HepG2 (cell line): Measurements from ENCODE around the gene MRNIP. TPM values are rescaled to one million over a fixed set of nuclear protein-coding genes. Genes with fewer than 3 reads are reported as not detected.
A peak's percentile ranks its signal among the peaks of the same experiment; 100 is the strongest.

ENCODE experiments used
- ARHGAP35 ChIP-seq: sonication (generic); formaldehyde crosslinking; IDR thresholded peaks from 2 replicates; pipeline ENCODE4 v1.9.0; 2022; ENCODE audit warnings: mild to moderate bottlenecking, inconsistent platforms, moderate library complexity, missing genetic modification reagents, borderline replicate concordance
- HNRNPK ChIP-seq: fragments of 200-400 bp; formaldehyde crosslinking; IDR thresholded peaks from 2 replicates; pipeline ENCODE4 v1.6.1; 2018; ENCODE audit warnings: low read length, low read depth, moderate library complexity, mild to moderate bottlenecking; ENCODE audit not compliant: poor library complexity, severe bottlenecking
- IRF9 ChIP-seq: sonication (generic); formaldehyde crosslinking; IDR thresholded peaks from 2 replicates; pipeline ENCODE4 v1.8.0; 2022; ENCODE audit warnings: missing genetic modification reagents, mild to moderate bottlenecking, borderline replicate concordance
- MIER3 ChIP-seq: IDR thresholded peaks from 2 replicates; pipeline ENCODE4 v1.6.1; 2016; ENCODE audit warnings: missing compliant biosample characterization, borderline replicate concordance
- NR0B2 ChIP-seq: sonication (generic); formaldehyde crosslinking; IDR thresholded peaks from 2 replicates; pipeline ENCODE4 v1.4.0; 2020; ENCODE audit warnings: mild to moderate bottlenecking, missing genetic modification reagents
- PCBP1 ChIP-seq: fragments of 200-400 bp; formaldehyde crosslinking; IDR thresholded peaks from 2 replicates; pipeline ENCODE4 v1.6.1; 2017; ENCODE audit warnings: mild to moderate bottlenecking, low read depth, low read length, borderline replicate concordance
- POGK ChIP-seq: sonication (generic); formaldehyde crosslinking; conservative IDR thresholded peaks from 2 replicates; pipeline ENCODE4 v1.8.0; 2022; ENCODE audit warnings: mild to moderate bottlenecking, moderate library complexity, missing genetic modification reagents
- PRMT3 ChIP-seq: sonication (generic); formaldehyde crosslinking; IDR thresholded peaks from 2 replicates; pipeline ENCODE4 v1.8.1; 2022; ENCODE audit warnings: low read depth, mild to moderate bottlenecking, moderate library complexity, missing genetic modification reagents, borderline replicate concordance
- SAFB2 ChIP-seq: sonication (generic); formaldehyde crosslinking; IDR thresholded peaks from 2 replicates; pipeline ENCODE4 v1.5.1; 2020; ENCODE audit warnings: missing genetic modification reagents, low read depth, mild to moderate bottlenecking, borderline replicate concordance
- SSRP1 ChIP-seq: IDR thresholded peaks from 2 replicates; pipeline ENCODE4 v1.6.1; 2016; ENCODE audit warnings: control low read depth
- THAP9 ChIP-seq: sonication (generic); formaldehyde crosslinking; IDR thresholded peaks from 2 replicates; pipeline ENCODE4; 2020; ENCODE audit warnings: missing genetic modification reagents, mild to moderate bottlenecking, borderline replicate concordance
- TOPORS ChIP-seq: sonication (generic); formaldehyde crosslinking; IDR thresholded peaks from 2 replicates; pipeline ENCODE4 v1.8.0; 2023; ENCODE audit warnings: mild to moderate bottlenecking, missing genetic modification reagents
- ZEB1 ChIP-seq: IDR thresholded peaks from 2 replicates; pipeline ENCODE4 v1.6.1; 2012; ENCODE audit warnings: mild to moderate bottlenecking, low read depth, inconsistent platforms; ENCODE audit not compliant: insufficient replicate concordance
- ZNF160 ChIP-seq: sonication (generic); formaldehyde crosslinking; IDR thresholded peaks from 2 replicates; pipeline ENCODE4 v1.8.0; 2022; ENCODE audit warnings: mild to moderate bottlenecking, inconsistent platforms, missing genetic modification reagents
- ZNF253 ChIP-seq: sonication (generic); formaldehyde crosslinking; IDR thresholded peaks from 2 replicates; pipeline ENCODE4 v1.8.0; 2022; ENCODE audit warnings: mild to moderate bottlenecking, missing genetic modification reagents, borderline replicate concordance
- ZNF263 ChIP-seq: sonication (generic); formaldehyde crosslinking; IDR thresholded peaks from 2 replicates; pipeline ENCODE4 v1.4.0; 2020; ENCODE audit warnings: missing genetic modification reagents
- ZNF451 ChIP-seq: sonication (generic); formaldehyde crosslinking; IDR thresholded peaks from 2 replicates; pipeline ENCODE4 v1.5.0; 2020; ENCODE audit warnings: mild to moderate bottlenecking, missing genetic modification reagents
- ZNF496 ChIP-seq: sonication (generic); formaldehyde crosslinking; IDR thresholded peaks from 2 replicates; pipeline ENCODE4 v1.8.1; 2023; ENCODE audit warnings: mild to moderate bottlenecking, moderate library complexity, missing genetic modification reagents; ENCODE audit not compliant: insufficient replicate concordance
- ZNF556 ChIP-seq: sonication (generic); formaldehyde crosslinking; IDR thresholded peaks from 2 replicates; pipeline ENCODE4 v1.4.0; 2020; ENCODE audit warnings: mild to moderate bottlenecking, missing genetic modification reagents, borderline replicate concordance
- ZNF674 ChIP-seq: sonication (generic); formaldehyde crosslinking; IDR thresholded peaks from 2 replicates; pipeline ENCODE4 v1.5.0; 2020; ENCODE audit warnings: low read depth, mild to moderate bottlenecking, missing genetic modification reagents
- ZSCAN21 ChIP-seq: sonication (generic); formaldehyde crosslinking; IDR thresholded peaks from 2 replicates; pipeline ENCODE4 v1.8.0; 2022; ENCODE audit warnings: mild to moderate bottlenecking, missing genetic modification reagents, moderate library complexity, borderline replicate concordance
- polyA plus RNA-seq, 8 experiments: library from polyadenylated mRNA; depleted of rRNA in 3 of 8; stranded (reverse) in 7 of 8; unstranded in 1 of 8; fragments of >200 nt; fragmentation: Illumina TruSeq in 4 of 8; extraction: Trizol in 4 of 8; gene quantifications; 2 replicates each; pipeline versions ENCODE4 v1.2.1 to v1.2.3, GENCODE V29; 2011 to 2016; ENCODE audit warnings: low read depth in 4 of 8, missing spikeins in 1 of 8, mixed read lengths in 1 of 8; ENCODE audit not compliant: insufficient read depth in 1 of 8
- total RNA-seq, 5 experiments: library from RNA; depleted of rRNA; stranded (reverse); fragments of >200 nt; fragmentation: Illumina TruSeq; extraction: Trizol; gene quantifications; 2 replicates each; pipeline ENCODE4 v1.2.3, GENCODE V29; 2016; ENCODE audit warnings: low read depth in 1 of 5

MRNIP gene
- total and polyA plus RNA-seq, 2 of the 13 experiments (the other 11 are each of a cell fraction or from before 2014, with no cell fraction given), result 15.5 to 34.1 TPM

- TF ChIP-seq SAFB2 (CRISPR knock-in tag) (0 out of 2 replicates have a peak, but pooled peaks have one; percentile 28), SSRP1 (CRISPR knock-in tag) (peak; percentile 10; the same call in 1 of the 2 replicates), MIER3 (0 out of 2 replicates have a peak, but pooled peaks have one; percentile 10), ZNF160 (CRISPR knock-in tag) (no peak), ZNF496 (no peak), TOPORS (peak; percentile 33; the same call in 1 of the 2 replicates), ZNF253 (CRISPR knock-in tag) (0 out of 2 replicates have a peak, but pooled peaks have one; percentile 37), ZNF556 (no peak), THAP9 (0 out of 2 replicates have a peak, but pooled peaks have one; percentile 21), ARHGAP35 (CRISPR knock-in tag) (peak; percentile 52; the same call in 1 of the 2 replicates), POGK (CRISPR knock-in tag) (0 out of 2 replicates have a peak, but pooled peaks have one; percentile 25), ZNF451 (0 out of 2 replicates have a peak, but pooled peaks have one; percentile 25), HNRNPK (peak; percentile 67), PRMT3 (0 out of 2 replicates have a peak, but pooled peaks have one; percentile 26), NR0B2 (CRISPR knock-in tag) (0 out of 2 replicates have a peak, but pooled peaks have one; percentile 68), ZNF674 (CRISPR knock-in tag) (0 out of 2 replicates have a peak, but pooled peaks have one; percentile 20), ZEB1 (no peak), IRF9 (peak; percentile 48; the same call in 1 of the 2 replicates), ZSCAN21 (CRISPR knock-in tag) (peak; percentile 71), ZNF263 (CRISPR knock-in tag) (peak; percentile 84), PCBP1 (0 out of 2 replicates have a peak, but pooled peaks have one; percentile 54)
Observed at GRCh38 chr5:179795049-179795862, 63.4 kb downstream of the MRNIP start (continued).
